Measurements from ENCODE around the gene ZNF837.
"Not testable (repeated sequence)": the region's sequence is repeated elsewhere in the genome, so short reads cannot be mapped to it uniquely, and the experiment has no call there.

ZNF837 gene

GRCh38 chr19:58395979-58396627 is 15.3 kb upstream of the ZNF837 start:
- DNase-seq: no peak

DNA sequence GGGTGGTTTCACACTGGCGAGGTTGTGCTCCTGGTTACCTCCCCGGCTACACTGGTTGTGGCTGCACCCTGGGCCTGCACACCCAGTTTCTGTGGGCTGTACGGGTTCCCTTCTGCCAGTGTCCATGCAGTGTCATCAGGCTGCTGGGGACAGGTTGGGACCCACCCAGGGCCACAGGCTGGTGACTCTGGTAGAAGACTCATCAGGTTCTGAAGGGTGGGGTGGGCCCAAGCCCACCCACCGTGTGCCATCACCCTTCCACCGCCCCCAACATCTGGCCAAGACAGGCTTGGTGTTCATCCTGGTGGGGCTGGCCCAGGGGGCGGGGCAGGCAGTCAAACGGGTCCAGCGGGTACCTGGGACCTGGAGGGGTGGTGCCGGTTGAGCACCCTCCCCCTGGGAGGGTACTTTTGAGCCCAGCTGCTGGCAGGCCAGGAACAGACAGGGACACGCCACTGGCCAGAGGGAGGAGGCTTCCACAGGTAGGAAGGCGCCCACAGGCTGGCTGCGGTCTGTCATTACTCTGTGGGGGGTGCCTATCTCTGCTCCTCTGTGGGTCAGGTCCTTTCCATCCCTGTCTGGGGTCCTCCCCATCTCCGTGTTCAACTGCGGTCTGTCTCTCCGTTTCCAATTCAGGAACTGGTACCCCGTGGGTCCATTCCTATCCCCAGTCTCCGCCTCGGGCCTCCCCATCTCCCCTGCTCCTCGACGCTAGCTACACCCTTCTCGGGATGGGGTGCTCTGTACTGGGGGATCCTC is 14.6 kb upstream of the ZNF837 start, which contains the start of gene RNF225:
TSS of gene RNF225 (plus strand) at position 437 of the 759 bp plus-strand sequence. CDS start 434 bp downstream, outside the sequence.
- DNase-seq: no peak

DNA sequence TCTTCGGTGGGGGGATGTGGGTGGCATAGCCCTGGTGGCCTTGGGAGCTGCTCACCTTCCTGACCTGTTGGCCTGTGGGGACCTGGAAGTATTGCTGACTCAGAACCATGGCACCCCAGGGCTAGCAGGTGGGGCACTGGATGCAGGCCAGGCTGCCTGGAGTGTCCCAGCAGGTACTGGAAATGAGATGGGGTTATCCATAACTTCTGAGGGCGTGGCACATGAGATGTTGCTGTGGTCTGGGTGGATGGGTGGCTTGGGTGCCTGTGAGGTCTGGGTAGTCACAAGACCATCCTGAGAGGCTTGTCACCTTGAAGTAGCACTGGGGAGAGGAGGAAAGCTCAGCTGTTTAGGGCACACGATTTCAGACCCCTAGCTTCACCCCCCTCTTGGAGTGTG is 14.0 kb upstream of the ZNF837 start:
- no peak for DNase-seq

DNA sequence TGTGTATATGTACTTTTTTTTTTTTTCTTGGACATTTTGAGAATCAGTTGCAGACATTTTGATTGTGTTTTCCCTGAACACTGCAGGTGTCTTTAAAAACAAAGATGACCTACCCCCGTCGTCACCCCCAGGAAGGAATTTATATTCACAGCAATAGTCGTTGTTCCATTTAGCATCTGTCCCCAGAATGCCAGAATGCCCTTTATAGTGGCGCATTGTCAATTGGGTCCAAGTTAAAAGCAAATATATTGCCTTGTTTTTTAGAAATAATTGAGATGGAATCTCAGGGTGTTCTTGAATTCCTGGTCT is 12.8 kb upstream of the ZNF837 start:
- no peak for DNase-seq

DNA sequence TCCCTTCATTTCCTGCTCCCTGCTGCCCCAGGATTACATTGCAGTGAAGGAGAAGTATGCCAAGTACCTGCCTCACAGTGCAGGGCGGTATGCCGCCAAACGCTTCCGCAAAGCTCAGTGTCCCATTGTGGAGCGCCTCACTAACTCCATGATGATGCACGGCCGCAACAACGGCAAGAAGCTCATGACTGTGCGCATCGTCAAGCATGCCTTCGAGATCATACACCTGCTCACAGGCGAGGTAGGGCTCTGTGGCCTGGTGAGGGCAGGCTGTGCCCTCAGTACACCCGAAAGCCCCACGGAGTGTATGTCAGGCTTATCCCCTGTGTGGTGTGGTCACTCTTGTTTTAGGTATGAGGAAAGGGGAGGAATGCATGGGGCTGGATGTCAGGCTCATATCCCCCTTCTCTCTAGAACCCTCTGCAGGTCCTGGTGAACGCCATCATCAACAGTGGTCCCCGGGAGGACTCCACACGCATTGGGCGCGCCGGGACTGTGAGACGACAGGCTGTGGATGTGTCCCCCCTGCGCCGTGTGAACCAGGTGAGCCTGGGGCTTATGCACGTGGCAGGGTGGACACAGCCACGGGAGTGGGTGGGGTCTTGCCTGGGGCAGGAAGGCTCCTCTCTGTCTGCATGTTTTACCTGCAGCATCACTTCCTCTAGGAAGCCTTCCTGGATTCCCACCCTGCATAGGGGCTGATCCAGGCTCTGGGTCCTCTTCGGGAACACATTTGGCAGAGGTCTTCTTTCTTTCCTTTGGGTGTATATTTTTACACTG is 12.3 kb upstream of the ZNF837 start:
- no peak for DNase-seq

GRCh38 chr19:58388175-58388526 is 7.3 kb upstream of the ZNF837 start:
- no peak for DNase-seq

- no peak for DNase-seq
Observed at GRCh38 chr19:58387338-58388174, 6.7 kb upstream of the ZNF837 start.

DNA sequence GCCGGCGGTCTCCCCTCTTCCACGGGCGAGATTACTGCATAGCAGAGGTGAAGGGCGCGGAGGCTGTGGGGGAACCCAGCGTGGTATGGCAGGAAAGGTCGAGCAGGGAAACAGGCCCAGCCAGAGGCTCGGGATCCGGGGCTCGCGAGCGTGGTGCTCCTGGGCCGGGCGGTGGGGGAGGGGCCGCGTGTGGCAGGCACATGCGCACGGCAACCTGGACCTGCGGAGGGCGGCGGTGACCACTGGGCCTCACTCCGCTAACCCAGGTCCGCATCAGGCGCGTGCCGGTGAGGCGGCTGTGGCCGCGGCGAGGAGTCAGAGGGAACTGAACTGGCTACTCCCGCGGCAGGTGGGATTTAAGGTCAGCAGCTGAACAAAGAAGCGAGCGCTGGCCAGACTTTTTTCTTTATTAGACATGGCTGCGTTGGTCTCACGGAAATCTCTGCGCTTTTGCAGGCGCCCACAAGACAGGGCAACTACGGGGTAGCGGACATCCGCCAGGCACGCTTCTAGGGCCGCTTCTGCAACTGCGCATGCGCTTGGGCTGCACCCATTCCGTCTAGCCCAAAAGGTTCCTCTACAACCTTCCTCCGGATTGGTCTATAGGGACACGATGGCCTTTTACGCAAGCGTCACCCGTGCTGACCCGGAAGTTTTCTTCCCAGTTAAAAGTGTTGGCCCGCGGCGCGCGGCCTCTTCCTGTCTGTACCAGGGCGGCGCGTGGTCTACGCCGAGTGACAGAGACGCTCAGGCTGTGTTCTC is 5.9 kb upstream of the ZNF837 start, which contains the start of gene RPS5:
TSS of gene RPS5 (plus strand) at position 694 of the 762 bp plus-strand sequence. CDS start 869 bp downstream, outside the sequence.
- DNase-seq: peak; percentile 99

DNA sequence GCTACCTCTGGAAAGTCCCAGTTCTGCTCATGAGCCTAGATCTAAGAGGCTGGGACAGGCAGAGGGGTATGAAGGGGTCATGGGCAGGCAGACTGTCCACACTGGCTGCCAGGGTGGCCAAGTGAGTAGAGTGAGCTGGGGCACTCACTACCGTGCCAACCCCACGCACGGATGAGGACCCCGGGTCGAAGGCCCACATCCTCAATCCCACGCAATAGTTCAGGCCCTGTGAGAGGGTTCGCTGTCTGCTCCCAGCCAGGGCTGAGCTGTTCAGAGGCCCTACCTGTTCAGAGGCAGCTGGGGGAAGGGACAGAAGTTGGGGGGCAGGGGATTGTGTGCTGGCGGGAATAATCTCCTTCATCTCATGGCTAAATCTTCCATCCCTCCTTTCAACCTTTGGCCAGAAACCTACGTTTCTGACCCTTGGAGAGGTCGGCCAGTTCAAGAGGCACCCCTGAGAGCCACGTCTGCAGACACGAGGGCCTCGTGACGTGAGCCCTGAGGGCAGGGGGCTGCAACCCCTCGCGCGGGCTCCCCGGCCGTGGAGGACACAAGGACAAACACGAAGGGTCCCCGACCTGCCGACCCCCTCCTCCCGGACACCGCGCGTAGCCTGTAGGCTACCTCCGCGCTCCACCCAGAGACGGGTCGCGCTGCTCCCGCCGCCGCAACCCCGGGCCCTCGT is 5.2 kb upstream of the ZNF837 start:
- DNase-seq: no peak

- DNase-seq: no peak
Observed at GRCh38 chr19:58385313-58385890, 4.6 kb upstream of the ZNF837 start.

DNA sequence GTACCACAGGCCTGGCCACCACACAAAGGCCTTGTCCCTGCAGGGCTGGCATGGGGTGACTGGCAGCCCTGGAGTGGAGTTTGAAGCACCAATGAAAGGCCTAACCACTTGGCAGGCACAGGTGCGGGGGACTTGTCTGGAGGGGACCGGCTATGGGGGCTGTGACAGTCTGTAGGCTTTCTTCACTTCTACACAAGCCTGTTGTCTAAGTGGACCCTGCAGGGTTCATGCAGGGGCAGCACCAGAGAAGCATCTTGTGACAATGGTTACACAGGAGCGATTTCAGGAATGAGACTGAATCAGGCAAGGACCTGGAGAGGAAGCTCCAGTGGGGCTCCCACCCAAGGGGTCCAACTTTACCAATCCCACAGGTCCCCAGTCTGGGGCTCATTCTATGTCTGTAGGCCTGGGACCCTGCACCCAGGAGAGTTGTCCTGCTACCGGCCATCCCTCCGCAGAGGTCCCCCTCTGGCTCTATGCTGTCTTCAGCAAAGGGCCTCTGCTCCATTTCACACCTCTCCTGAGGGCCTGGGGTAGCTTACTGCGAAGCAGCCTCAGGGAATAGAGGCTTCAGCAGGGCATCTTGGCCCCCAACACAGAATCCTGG is 2.3 kb upstream of the ZNF837 start:
- no peak for DNase-seq

DNA sequence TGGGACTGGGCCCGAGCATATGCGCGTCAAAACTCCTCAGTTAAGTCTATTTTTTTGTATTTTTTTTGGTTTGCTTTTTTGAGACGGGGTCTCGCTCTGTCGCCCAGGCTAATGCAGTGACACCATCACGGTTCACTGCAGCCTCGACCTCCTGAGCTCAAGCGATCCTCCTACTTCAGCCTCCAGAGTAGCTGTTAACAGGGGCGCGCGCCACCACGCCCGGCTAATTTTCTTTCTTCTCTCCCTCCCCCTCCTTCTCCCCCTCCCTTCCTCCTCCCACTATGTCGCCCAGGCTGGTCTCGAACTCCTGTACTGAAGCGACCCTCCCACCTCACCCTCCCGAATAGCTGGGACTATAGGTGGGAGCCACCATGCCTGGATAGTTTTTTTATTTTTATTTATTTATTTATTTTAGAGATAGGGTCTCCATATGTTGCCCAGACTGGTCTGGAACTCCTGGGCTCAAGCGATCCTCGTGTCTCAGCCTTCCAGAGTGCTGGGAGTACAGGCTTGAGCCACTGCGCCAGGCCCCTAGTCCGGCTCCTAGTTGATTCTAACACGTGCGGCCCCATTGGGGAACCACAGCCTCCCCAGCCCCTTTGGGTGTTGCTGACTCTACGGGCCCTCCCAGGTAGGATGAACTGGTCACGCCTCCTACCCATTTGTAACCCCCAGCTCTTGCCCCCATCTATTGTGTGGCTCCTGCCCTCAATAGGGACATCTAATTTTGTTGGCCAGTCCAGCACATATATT is 806 bp upstream of the ZNF837 start:
- no peak for DNase-seq

- DNase-seq: no peak
Observed at GRCh38 chr19:58380037-58380661, 681 bp downstream of the ZNF837 start.

- no peak for DNase-seq
Observed at GRCh38 chr19:58379246-58379645, 1.6 kb downstream of the ZNF837 start.

DNA sequence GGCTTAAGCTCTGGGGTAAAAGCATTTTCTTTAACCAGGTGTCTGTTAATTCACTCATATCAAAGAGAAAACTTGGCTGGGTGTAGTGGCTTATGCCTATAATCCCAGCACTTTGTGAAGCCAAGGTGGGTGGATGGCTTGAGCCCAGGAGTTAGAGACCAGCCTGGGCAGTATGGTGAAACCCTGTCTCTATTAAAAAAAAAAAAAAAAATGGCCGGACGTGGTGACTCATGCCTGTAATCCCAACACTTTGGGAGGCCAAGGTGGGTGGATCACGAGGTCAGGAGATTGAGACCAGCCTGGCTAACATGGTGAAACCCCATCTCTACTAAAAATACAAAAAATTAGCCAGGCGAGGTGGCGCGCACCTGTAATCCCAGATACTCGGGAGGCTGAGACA is 4.1 kb downstream of the ZNF837 start:
- not testable (repeated sequence) for DNase-seq

DNA sequence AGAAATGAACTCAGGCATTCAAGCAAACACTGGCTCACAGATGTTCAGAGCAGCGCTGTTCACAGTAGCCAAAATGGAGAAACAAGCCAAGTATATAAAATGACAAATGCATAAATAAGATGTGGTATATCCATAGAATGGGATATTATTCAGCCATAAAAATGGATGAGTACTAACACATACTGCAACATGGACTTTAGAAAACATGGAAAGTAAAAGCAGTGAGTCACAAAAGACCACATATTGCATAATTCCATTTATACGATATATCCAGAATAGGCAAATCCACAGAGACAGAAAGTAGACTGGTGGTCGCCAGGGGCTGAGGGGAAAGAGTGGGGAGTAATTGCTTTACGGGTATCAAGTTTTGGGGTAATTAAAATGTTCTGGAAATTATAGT is 6.6 kb downstream of the ZNF837 start:
- DNase-seq: no peak

GRCh38 chr19:58372311-58373133 is 8.3 kb downstream of the ZNF837 start:
- DNase-seq: no peak

Data from fibroblast of skin of scalp (primary cell).